ENCODE data around the gene TIMP3. TPM values are rescaled to one million over a fixed set of nuclear protein-coding genes. Genes with fewer than 3 reads are reported as not detected.

TIMP3 gene
- total and polyA plus RNA-seq, 4 experiments from 2014 or later, result 1.7 to 2.3 TPM; not detected in 2

- Histone ChIP-seq H3K9me3 (ENCODE audit: control insufficient read depth in 1 of 2, low read length in 2 of 2) (no peaks in the 10 kb centered on the region), H3K4me1 (ENCODE audit: insufficient read depth, low read length) (no peaks in the 10 kb centered on the region), H3K4me3 (ENCODE audit: low read length in 2 of 2) (no peak overlapping the region), H3K27me3 (ENCODE audit: insufficient read depth, low read length) (no peaks in the 10 kb centered on the region), H3K27ac (ENCODE audit: low read depth, low read length) (no peak overlapping the region), H3K36me3 (ENCODE audit: insufficient read depth, low read length) (no peaks in the 10 kb centered on the region)
- H3K36me3 Mint-ChIP-seq, result no peaks in the 10 kb centered on the region
- H3K27ac Mint-ChIP-seq, result no peak overlapping the region
- no peak overlapping the region for H3K4me3 Mint-ChIP-seq
- intact Hi-C loops (cut with micrococcal nuclease), result no loop called here
- H3K27me3 Mint-ChIP-seq, result peaks cover 11 to 24% of the 10 kb centered on the region in 2 donors
- ChIA-PET CTCF (ENCODE audit: partially characterized antibody) (no interaction called here), POLR2A (ENCODE audit: partially characterized antibody) (no interaction called here)
- H3K4me1 Mint-ChIP-seq, result no peaks in the 10 kb centered on the region
- no peak for DNase-seq
- H3K9me3 Mint-ChIP-seq, result no peaks in the 10 kb centered on the region
Measured at GRCh38 chr22:32843300-32843699, 41.8 kb downstream of the TIMP3 start.

GRCh38 chr22:32844251-32844650 is 42.7 kb downstream of the TIMP3 start:
- Mint-ChIP-seq H3K4me1 (no peaks in the 10 kb centered on the region), H3K27me3 (peaks cover 11 to 22% of the 10 kb centered on the region in 2 donors), H3K4me3 (no peak overlapping the region), H3K27ac (no peak overlapping the region), H3K9me3 (no peaks in the 10 kb centered on the region), H3K36me3 (no peaks in the 10 kb centered on the region)
- Histone ChIP-seq H3K27ac (ENCODE audit: low read depth, low read length) (no peak overlapping the region), H3K36me3 (ENCODE audit: insufficient read depth, low read length) (no peaks in the 10 kb centered on the region), H3K27me3 (ENCODE audit: insufficient read depth, low read length) (no peaks in the 10 kb centered on the region), H3K4me3 (ENCODE audit: low read length in 2 of 2) (no peak overlapping the region), H3K4me1 (ENCODE audit: insufficient read depth, low read length) (no peaks in the 10 kb centered on the region), H3K9me3 (ENCODE audit: control insufficient read depth in 1 of 2, low read length in 2 of 2) (no peaks in the 10 kb centered on the region)
- ChIA-PET POLR2A (ENCODE audit: partially characterized antibody) (no interaction called here), CTCF (ENCODE audit: partially characterized antibody) (no interaction called here)
- intact Hi-C loops (cut with micrococcal nuclease), result no loop called here
- DNase-seq, result no peak

- H3K4me3 ChIP-seq (ENCODE audit: low read length in 2 of 2), result no peak overlapping the region
- no peaks in the 10 kb centered on the region for H3K4me1 ChIP-seq (ENCODE audit: insufficient read depth, low read length)
- ChIA-PET CTCF (ENCODE audit: partially characterized antibody) (no interaction called here), POLR2A (ENCODE audit: partially characterized antibody) (no interaction called here)
- H3K36me3 ChIP-seq (ENCODE audit: insufficient read depth, low read length), result no peaks in the 10 kb centered on the region
- H3K9me3 ChIP-seq (ENCODE audit: control insufficient read depth in 1 of 2, low read length in 2 of 2), result no peaks in the 10 kb centered on the region
- H3K27me3 ChIP-seq (ENCODE audit: insufficient read depth, low read length), result no peaks in the 10 kb centered on the region
- no peaks in the 10 kb centered on the region for H3K4me1 Mint-ChIP-seq
- H3K27ac Mint-ChIP-seq, result no peak overlapping the region
- H3K4me3 Mint-ChIP-seq, result no peak overlapping the region
- H3K9me3 Mint-ChIP-seq, result no peaks in the 10 kb centered on the region
- intact Hi-C loops (cut with micrococcal nuclease), result no loop called here
- DNase-seq, result no peak
- no peak overlapping the region for H3K27ac ChIP-seq (ENCODE audit: low read depth, low read length)
- H3K36me3 Mint-ChIP-seq, result no peaks in the 10 kb centered on the region
- peaks cover 11 to 21% of the 10 kb centered on the region in 2 donors for H3K27me3 Mint-ChIP-seq
Measured at GRCh38 chr22:32846780-32847491, 45.4 kb downstream of the TIMP3 start.

- Mint-ChIP-seq H3K4me1 (no peaks in the 10 kb centered on the region), H3K9me3 (no peaks in the 10 kb centered on the region), H3K27me3 (peaks cover 11 to 20% of the 10 kb centered on the region in 2 donors), H3K36me3 (no peaks in the 10 kb centered on the region), H3K4me3 (no peak overlapping the region), H3K27ac (no peak overlapping the region)
- no peaks in the 10 kb centered on the region for H3K27me3 ChIP-seq (ENCODE audit: insufficient read depth, low read length)
- POLR2A ChIA-PET (ENCODE audit: partially characterized antibody), result no interaction called here
- no peaks in the 10 kb centered on the region for H3K36me3 ChIP-seq (ENCODE audit: insufficient read depth, low read length)
- no peak for DNase-seq
- no peaks in the 10 kb centered on the region for H3K9me3 ChIP-seq (ENCODE audit: control insufficient read depth in 1 of 2, low read length in 2 of 2)
- no peak overlapping the region for H3K4me3 ChIP-seq (ENCODE audit: low read length in 2 of 2)
- intact Hi-C loops (cut with micrococcal nuclease), result no loop called here
- CTCF ChIA-PET (ENCODE audit: partially characterized antibody), result no interaction called here
- no peaks in the 10 kb centered on the region for H3K4me1 ChIP-seq (ENCODE audit: insufficient read depth, low read length)
- no peak overlapping the region for H3K27ac ChIP-seq (ENCODE audit: low read depth, low read length)
Measured at GRCh38 chr22:32848226-32848625, 46.7 kb downstream of the TIMP3 start.

- no peak for DNase-seq
- Mint-ChIP-seq H3K27ac (no peak overlapping the region), H3K4me1 (no peaks in the 10 kb centered on the region), H3K36me3 (no peaks in the 10 kb centered on the region), H3K9me3 (no peaks in the 10 kb centered on the region), H3K27me3 (peaks cover 11 to 13% of the 10 kb centered on the region in 2 donors), H3K4me3 (no peak overlapping the region)
- intact Hi-C loops (cut with micrococcal nuclease), result no loop called here
- ChIA-PET POLR2A (ENCODE audit: partially characterized antibody) (no interaction called here), CTCF (ENCODE audit: partially characterized antibody) (no interaction called here)
- no peak overlapping the region for H3K4me3 ChIP-seq (ENCODE audit: low read length in 2 of 2)
- no peaks in the 10 kb centered on the region for H3K9me3 ChIP-seq (ENCODE audit: control insufficient read depth in 1 of 2, low read length in 2 of 2)
- no peaks in the 10 kb centered on the region for H3K27me3 ChIP-seq (ENCODE audit: insufficient read depth, low read length)
- no peaks in the 10 kb centered on the region for H3K36me3 ChIP-seq (ENCODE audit: insufficient read depth, low read length)
- no peak overlapping the region for H3K27ac ChIP-seq (ENCODE audit: low read depth, low read length)
- no peaks in the 10 kb centered on the region for H3K4me1 ChIP-seq (ENCODE audit: insufficient read depth, low read length)
Measured at GRCh38 chr22:32849501-32849900, 48.0 kb downstream of the TIMP3 start.

GRCh38 chr22:32850157-32850556 is 48.7 kb downstream of the TIMP3 start:
- no peak overlapping the region for H3K27ac Mint-ChIP-seq
- no peak overlapping the region for H3K4me3 Mint-ChIP-seq
- Histone ChIP-seq H3K4me1 (ENCODE audit: insufficient read depth, low read length) (no peaks in the 10 kb centered on the region), H3K36me3 (ENCODE audit: insufficient read depth, low read length) (no peaks in the 10 kb centered on the region), H3K27me3 (ENCODE audit: insufficient read depth, low read length) (no peaks in the 10 kb centered on the region), H3K9me3 (ENCODE audit: control insufficient read depth in 1 of 2, low read length in 2 of 2) (no peaks in the 10 kb centered on the region), H3K4me3 (ENCODE audit: low read length in 2 of 2) (no peak overlapping the region), H3K27ac (ENCODE audit: low read depth, low read length) (no peak overlapping the region)
- peaks cover 8 to 13% of the 10 kb centered on the region in 2 donors for H3K27me3 Mint-ChIP-seq
- DNase-seq, result no peak
- H3K4me1 Mint-ChIP-seq, result no peaks in the 10 kb centered on the region
- no peaks in the 10 kb centered on the region for H3K36me3 Mint-ChIP-seq
- intact Hi-C loops (cut with micrococcal nuclease), result no loop called here
- no peaks in the 10 kb centered on the region for H3K9me3 Mint-ChIP-seq
- CTCF ChIA-PET (ENCODE audit: partially characterized antibody), result no interaction called here
- POLR2A ChIA-PET (ENCODE audit: partially characterized antibody), result no interaction called here

- no peaks in the 10 kb centered on the region for H3K4me1 Mint-ChIP-seq
- intact Hi-C loops (cut with micrococcal nuclease), result no loop called here
- no peaks in the 10 kb centered on the region for H3K36me3 Mint-ChIP-seq
- H3K36me3 ChIP-seq (ENCODE audit: insufficient read depth, low read length), result no peaks in the 10 kb centered on the region
- no peak overlapping the region for H3K4me3 ChIP-seq (ENCODE audit: low read length in 2 of 2)
- H3K4me1 ChIP-seq (ENCODE audit: insufficient read depth, low read length), result no peaks in the 10 kb centered on the region
- H3K9me3 Mint-ChIP-seq, result no peaks in the 10 kb centered on the region
- H3K27ac Mint-ChIP-seq, result no peak overlapping the region
- no peak overlapping the region for H3K4me3 Mint-ChIP-seq
- no peaks in the 10 kb centered on the region for H3K27me3 ChIP-seq (ENCODE audit: insufficient read depth, low read length)
- H3K27me3 Mint-ChIP-seq, result peaks cover 5 to 13% of the 10 kb centered on the region in 2 donors
- H3K9me3 ChIP-seq (ENCODE audit: control insufficient read depth in 1 of 2, low read length in 2 of 2), result no peaks in the 10 kb centered on the region
- no peak overlapping the region for H3K27ac ChIP-seq (ENCODE audit: low read depth, low read length)
- POLR2A ChIA-PET (ENCODE audit: partially characterized antibody), result no interaction called here
- no peak for DNase-seq
- CTCF ChIA-PET (ENCODE audit: partially characterized antibody), result no interaction called here
Measured at GRCh38 chr22:32850591-32851517, 49.3 kb downstream of the TIMP3 start.
